ENCODE data around the gene CLCN6. TPM values are rescaled to one million over a fixed set of nuclear protein-coding genes. Genes with fewer than 3 reads are reported as not detected.
A peak's percentile ranks its signal among the peaks of the same experiment; 100 is the strongest.

The CLCN6 gene
- polyA plus RNA-seq: 10 to 100 TPM in 3 of 4 donors, 1 to 10 TPM in 1; 9.2 to 20.9 (median 12.1) TPM
- long read RNA-seq, donor 1: 0 reads
- long read RNA-seq, donor 2, full-length matches to known transcripts: 1 of 1 reads
- long read RNA-seq, donor 2, partial matches to known transcripts: 0 of 1 reads
- long read RNA-seq, donor 2, other reads (novel, unspliced or antisense): 0 of 1 reads
- long read RNA-seq, donor 3: 0 reads
- long read RNA-seq, donor 4: 0 reads
- long read RNA-seq, donor 5: 0 reads
- long read RNA-seq, donor 6, full-length matches to known transcripts: 1 of 1 reads
- long read RNA-seq, donor 6, partial matches to known transcripts: 0 of 1 reads
- long read RNA-seq, donor 6, other reads (novel, unspliced or antisense): 0 of 1 reads
- long read RNA-seq, donor 7: 0 reads
- long read RNA-seq, donor 8: 0 reads
- long read RNA-seq, donor 9: 0 reads
- long read RNA-seq, donor 10, full-length matches to known transcripts: 1 of 1 reads
- long read RNA-seq, donor 10, partial matches to known transcripts: 0 of 1 reads
- long read RNA-seq, donor 10, other reads (novel, unspliced or antisense): 0 of 1 reads

GRCh38 chr1:11805422-11806306 lies at the start of gene CLCN6, which contains the start of gene MTHFR:
CLCN6 (plus strand) TSS chr1:11806191; CDS start chr1:11806263, 72 bp downstream.
MTHFR (minus strand) TSS chr1:11805964; CDS start chr1:11803116, 2,848 bp downstream.
- H3K36me3 ChIP-seq (ENCODE audit: control insufficient read depth in 3 of 3, insufficient read depth in 2 of 3, low read depth in 1 of 3, low read length in 3 of 3): peaks cover 0 to 22% (median 12%) of the 10 kb centered on the region in 3 donors
- peak within 1 kb of the TSS; percentile 62 to 82 (median 68) for H3K4me3 ChIP-seq (ENCODE audit: low read depth in 1 of 3, low read length in 3 of 3)
- 0 to 1% (median 1%) methylated on average over 59 to 72 of the region's 72 CpGs for WGBS, 3 donors
- peak within 1 kb of the TSS; percentile 90 to 98 (median 92) for H3K27ac ChIP-seq (ENCODE audit: low read depth in 1 of 3, low read length in 2 of 3)
- H3K9me3 ChIP-seq (ENCODE audit: control insufficient read depth in 2 of 2, insufficient read depth in 1 of 2, low read depth in 1 of 2, low read length in 1 of 2): no peaks in the 10 kb centered on the region
- no peaks in the 10 kb centered on the region for H3K27me3 ChIP-seq (ENCODE audit: control insufficient read depth in 3 of 3, insufficient read depth in 3 of 3, low read length in 3 of 3)
- peaks cover 2 to 39% (median 6%) of the 10 kb centered on the region in 3 donors for H3K4me1 ChIP-seq (ENCODE audit: control insufficient read depth in 3 of 3, insufficient read depth in 2 of 3, low read depth in 1 of 3, low read length in 2 of 3)
- no peak for FAIRE-seq
- DNase-seq: peak; percentile 100

- no peak for FAIRE-seq
- no peaks in the 10 kb centered on the region for H3K4me1 ChIP-seq (ENCODE audit: control insufficient read depth in 3 of 3, insufficient read depth in 2 of 3, low read depth in 1 of 3, low read length in 2 of 3)
- H3K9me3 ChIP-seq (ENCODE audit: control insufficient read depth in 2 of 2, insufficient read depth in 1 of 2, low read depth in 1 of 2, low read length in 1 of 2): no peaks in the 10 kb centered on the region
- 86 to 100% (median 98%) methylated on average over 1 of the region's 1 CpG for WGBS, 3 donors
- no peak for DNase-seq
- H3K27me3 ChIP-seq (ENCODE audit: control insufficient read depth in 3 of 3, insufficient read depth in 3 of 3, low read length in 3 of 3): peaks cover 0 to 13% (median 2%) of the 10 kb centered on the region in 3 donors
- no peak overlapping the region for H3K4me3 ChIP-seq (ENCODE audit: low read depth in 1 of 3, low read length in 3 of 3)
- no peaks in the 10 kb centered on the region for H3K36me3 ChIP-seq (ENCODE audit: control insufficient read depth in 3 of 3, insufficient read depth in 2 of 3, low read depth in 1 of 3, low read length in 3 of 3)
- no peak overlapping the region for H3K27ac ChIP-seq (ENCODE audit: low read depth in 1 of 3, low read length in 2 of 3)
These were observed 48.9 kb upstream of the CLCN6 start for GRCh38 chr1:11757047-11757446.

GRCh38 chr1:11759791-11760190 lies 46.2 kb upstream of the CLCN6 start:
- no peaks in the 10 kb centered on the region for H3K9me3 ChIP-seq (ENCODE audit: control insufficient read depth in 2 of 2, insufficient read depth in 1 of 2, low read depth in 1 of 2, low read length in 1 of 2)
- 83 to 90% (median 87%) methylated on average over 4 of the region's 4 CpGs for WGBS, 3 donors

GRCh38 chr1:11761285-11761684 lies 44.7 kb upstream of the CLCN6 start:
- Histone ChIP-seq H3K36me3 (ENCODE audit: control insufficient read depth in 3 of 3, insufficient read depth in 2 of 3, low read depth in 1 of 3, low read length in 3 of 3) (no peaks in the 10 kb centered on the region), H3K4me3 (ENCODE audit: low read depth in 1 of 3, low read length in 3 of 3) (no peak overlapping the region), H3K27me3 (ENCODE audit: control insufficient read depth in 3 of 3, insufficient read depth in 3 of 3, low read length in 3 of 3) (peaks cover 0 to 16% (median 2%) of the 10 kb centered on the region in 3 donors), H3K27ac (ENCODE audit: low read depth in 1 of 3, low read length in 2 of 3) (no peak overlapping the region), H3K4me1 (ENCODE audit: control insufficient read depth in 3 of 3, insufficient read depth in 2 of 3, low read depth in 1 of 3, low read length in 2 of 3) (no peaks in the 10 kb centered on the region), H3K9me3 (ENCODE audit: control insufficient read depth in 2 of 2, insufficient read depth in 1 of 2, low read depth in 1 of 2, low read length in 1 of 2) (no peaks in the 10 kb centered on the region)
- WGBS, 3 donors: 76 to 87% (median 83%) methylated on average over 6 of the region's 6 CpGs
- DNase-seq (no peak), FAIRE-seq (no peak)

More at GRCh38 chr1:11759791-11760190, 46.2 kb upstream of the CLCN6 start:
- H3K27ac ChIP-seq (ENCODE audit: low read depth in 1 of 3, low read length in 2 of 3): no peak overlapping the region
- DNase-seq (no peak), FAIRE-seq (no peak)
- H3K4me1 ChIP-seq (ENCODE audit: control insufficient read depth in 3 of 3, insufficient read depth in 2 of 3, low read depth in 1 of 3, low read length in 2 of 3): no peaks in the 10 kb centered on the region
- H3K4me3 ChIP-seq (ENCODE audit: low read depth in 1 of 3, low read length in 3 of 3): no peak overlapping the region
- H3K36me3 ChIP-seq (ENCODE audit: control insufficient read depth in 3 of 3, insufficient read depth in 2 of 3, low read depth in 1 of 3, low read length in 3 of 3): no peaks in the 10 kb centered on the region
- H3K27me3 ChIP-seq (ENCODE audit: control insufficient read depth in 3 of 3, insufficient read depth in 3 of 3, low read length in 3 of 3): peaks cover 0 to 16% (median 2%) of the 10 kb centered on the region in 3 donors

GRCh38 chr1:11761988-11762406 lies 44.0 kb upstream of the CLCN6 start, which contains the start of gene C1orf167:
C1orf167 (plus strand) TSS chr1:11762193; CDS start chr1:11764401, 2,208 bp downstream.
- no peaks in the 10 kb centered on the region for H3K36me3 ChIP-seq (ENCODE audit: control insufficient read depth in 3 of 3, insufficient read depth in 2 of 3, low read depth in 1 of 3, low read length in 3 of 3)
- no peaks in the 10 kb centered on the region for H3K4me1 ChIP-seq (ENCODE audit: control insufficient read depth in 3 of 3, insufficient read depth in 2 of 3, low read depth in 1 of 3, low read length in 2 of 3)
- no peak within 1 kb of the TSS for H3K27ac ChIP-seq (ENCODE audit: low read depth in 1 of 3, low read length in 2 of 3)
- peak in 1 of 2 donors; percentile 37 for DNase-seq
- H3K9me3 ChIP-seq (ENCODE audit: control insufficient read depth in 2 of 2, insufficient read depth in 1 of 2, low read depth in 1 of 2, low read length in 1 of 2): no peaks in the 10 kb centered on the region
- no peak for FAIRE-seq
- peaks cover 0 to 16% (median 2%) of the 10 kb centered on the region in 3 donors for H3K27me3 ChIP-seq (ENCODE audit: control insufficient read depth in 3 of 3, insufficient read depth in 3 of 3, low read length in 3 of 3)
- 4 to 7% (median 5%) methylated on average over 21 to 29 of the region's 29 CpGs for WGBS, 3 donors
- H3K4me3 ChIP-seq (ENCODE audit: low read depth in 1 of 3, low read length in 3 of 3): no peak within 1 kb of the TSS

GRCh38 chr1:11764115-11764514 lies 41.9 kb upstream of the CLCN6 start:
- Histone ChIP-seq H3K27ac (ENCODE audit: low read depth in 1 of 3, low read length in 2 of 3) (no peak overlapping the region), H3K4me3 (ENCODE audit: low read depth in 1 of 3, low read length in 3 of 3) (no peak overlapping the region), H3K27me3 (ENCODE audit: control insufficient read depth in 3 of 3, insufficient read depth in 3 of 3, low read length in 3 of 3) (peaks cover 0 to 16% (median 2%) of the 10 kb centered on the region in 3 donors), H3K36me3 (ENCODE audit: control insufficient read depth in 3 of 3, insufficient read depth in 2 of 3, low read depth in 1 of 3, low read length in 3 of 3) (no peaks in the 10 kb centered on the region), H3K4me1 (ENCODE audit: control insufficient read depth in 3 of 3, insufficient read depth in 2 of 3, low read depth in 1 of 3, low read length in 2 of 3) (no peaks in the 10 kb centered on the region), H3K9me3 (ENCODE audit: control insufficient read depth in 2 of 2, insufficient read depth in 1 of 2, low read depth in 1 of 2, low read length in 1 of 2) (no peaks in the 10 kb centered on the region)
- DNase-seq (no peak), FAIRE-seq (no peak)
- 83 to 90% (median 90%) methylated on average over 3 of the region's 3 CpGs for WGBS, 3 donors

GRCh38 chr1:11764519-11764918 lies 41.5 kb upstream of the CLCN6 start:
- Histone ChIP-seq H3K4me3 (ENCODE audit: low read depth in 1 of 3, low read length in 3 of 3) (no peak overlapping the region), H3K27ac (ENCODE audit: low read depth in 1 of 3, low read length in 2 of 3) (no peak overlapping the region), H3K27me3 (ENCODE audit: control insufficient read depth in 3 of 3, insufficient read depth in 3 of 3, low read length in 3 of 3) (peaks cover 0 to 16% (median 2%) of the 10 kb centered on the region in 3 donors), H3K36me3 (ENCODE audit: control insufficient read depth in 3 of 3, insufficient read depth in 2 of 3, low read depth in 1 of 3, low read length in 3 of 3) (no peaks in the 10 kb centered on the region), H3K9me3 (ENCODE audit: control insufficient read depth in 2 of 2, insufficient read depth in 1 of 2, low read depth in 1 of 2, low read length in 1 of 2) (no peaks in the 10 kb centered on the region), H3K4me1 (ENCODE audit: control insufficient read depth in 3 of 3, insufficient read depth in 2 of 3, low read depth in 1 of 3, low read length in 2 of 3) (no peaks in the 10 kb centered on the region)
- DNase-seq: no peak
- WGBS, 3 donors: 65 to 89% (median 78%) methylated on average over 6 to 7 of the region's 7 CpGs
- no peak for FAIRE-seq

Measured in small intestine (tissue), 16 donors.